GM18909 (cell line): ENCODE data around the gene CEBPZ.
"Not testable (repeated sequence)": the region's sequence is repeated elsewhere in the genome, so short reads cannot be mapped to it uniquely, and the experiment has no call there.

Source experiments
- ATAC-seq: cut with Tn5 transposase; IDR thresholded peaks from one replicate; pipeline ENCODE4 v1.9.1; 2021; ENCODE audit warnings: mild to moderate bottlenecking; ENCODE audit not compliant: unreplicated experiment, poor library complexity

Gene CEBPZ

GRCh38 chr2:37231241-37232130, at the start of gene CEBPZ, which contains the start of gene NDUFAF7:
Gene CEBPZ, minus strand, starts transcription at chr2:37231596. Its CDS starts 29 bp downstream, at chr2:37231567.
Gene NDUFAF7, plus strand, starts transcription at chr2:37231658. Its CDS starts 48 bp downstream, at chr2:37231706.
- ATAC-seq = peak; percentile 96

GRCh38 chr2:37276291-37276690, 44.9 kb upstream of the CEBPZ start:
- no peak for ATAC-seq

- ATAC-seq = no peak
Measured at GRCh38 chr2:37274359-37274965, 43.1 kb upstream of the CEBPZ start.

GRCh38 chr2:37271376-37272067, 40.1 kb upstream of the CEBPZ start:
- ATAC-seq = no peak

GRCh38 chr2:37268111-37268510, 36.7 kb upstream of the CEBPZ start:
- ATAC-seq = no peak

GRCh38 chr2:37267685-37268084, 36.3 kb upstream of the CEBPZ start:
- no peak for ATAC-seq

GRCh38 chr2:37263839-37264238, 32.4 kb upstream of the CEBPZ start:
- no peak for ATAC-seq

GRCh38 chr2:37262522-37262921, 31.1 kb upstream of the CEBPZ start:
- ATAC-seq = no peak

GRCh38 chr2:37250869-37251740, 19.7 kb upstream of the CEBPZ start:
- ATAC-seq = no peak

GRCh38 chr2:37246205-37246604, 14.8 kb upstream of the CEBPZ start:
- no peak for ATAC-seq

- no peak for ATAC-seq
Measured at GRCh38 chr2:37244755-37245154, 13.4 kb upstream of the CEBPZ start.

GRCh38 chr2:37244017-37244416, 12.6 kb upstream of the CEBPZ start:
- ATAC-seq = peak; percentile 92

- no peak for ATAC-seq
Measured at GRCh38 chr2:37243435-37243834, 12.0 kb upstream of the CEBPZ start.

- ATAC-seq = no peak
Measured at GRCh38 chr2:37232131-37232933, 936 bp upstream of the CEBPZ start.

GRCh38 chr2:37230581-37230980, 815 bp downstream of the CEBPZ start:
- no peak for ATAC-seq

- ATAC-seq = no peak
Measured at GRCh38 chr2:37228788-37229187, 2.6 kb downstream of the CEBPZ start.

- no peak for ATAC-seq
Measured at GRCh38 chr2:37226863-37227262, 4.5 kb downstream of the CEBPZ start.

GRCh38 chr2:37225129-37225528, 6.3 kb downstream of the CEBPZ start:
- not testable (repeated sequence) for ATAC-seq

GRCh38 chr2:37224063-37224462, 7.3 kb downstream of the CEBPZ start:
- no peak for ATAC-seq
